ENCODE results near the gene ZRANB1. TPM values are rescaled to one million over a fixed set of nuclear protein-coding genes. Genes with fewer than 3 reads are reported as not detected.

Gene ZRANB1
- total and polyA plus RNA-seq, 8 donors, result 7.0 to 63.7 (median 10.9) TPM

GRCh38 chr10:124975977-124976514, 34.1 kb downstream of the ZRANB1 start:
- peaks cover 6 to 27% (median 17%) of the 10 kb centered on the region in 4 donors for H3K4me1 ChIP-seq
- H3K27ac ChIP-seq, result no peak overlapping the region
- H3K36me3 ChIP-seq, result peaks cover 5 to 56% (median 33%) of the 10 kb centered on the region in 4 donors
- H3K4me3 ChIP-seq, result no peak overlapping the region
- no peaks in the 10 kb centered on the region for H3K27me3 ChIP-seq
- DNase-seq, result no peak
- intact Hi-C loops (cut with DNase I; ENCODE audit: low total_unique reads), result no loop called here
- TF ChIP-seq CTCF (IDR thresholded peaks at IDR 0.05), result no peak
- no peak for TF ChIP-seq POLR2AphosphoS5 (IDR thresholded peaks at IDR 0.05)
- no peak for TF ChIP-seq EP300 (IDR thresholded peaks at IDR 0.05)
- TF ChIP-seq POLR2A (IDR thresholded peaks at IDR 0.05), result no peak
- WGBS, 5 donors, result 78 to 88% (median 83%) methylated on average over 5 of the region's 5 CpGs
- no peaks in the 10 kb centered on the region for H3K9me3 ChIP-seq

GRCh38 chr10:124977161-124977560, 35.2 kb downstream of the ZRANB1 start:
- no peak overlapping the region for H3K27ac ChIP-seq
- H3K4me1 ChIP-seq, result peaks cover 0 to 17% (median 11%) of the 10 kb centered on the region in 4 donors
- no peak for DNase-seq
- WGBS, 5 donors, result 78 to 97% (median 95%) methylated on average over 3 of the region's 3 CpGs
- no peak overlapping the region for H3K4me3 ChIP-seq
- intact Hi-C loops (cut with DNase I; ENCODE audit: low total_unique reads), result no loop called here
- H3K36me3 ChIP-seq, result peaks cover 10 to 61% (median 42%) of the 10 kb centered on the region in 4 donors
- no peak for TF ChIP-seq POLR2A (IDR thresholded peaks at IDR 0.05)
- TF ChIP-seq EP300 (IDR thresholded peaks at IDR 0.05), result no peak
- TF ChIP-seq CTCF (IDR thresholded peaks at IDR 0.05), result no peak
- TF ChIP-seq POLR2AphosphoS5 (IDR thresholded peaks at IDR 0.05), result no peak
- no peaks in the 10 kb centered on the region for H3K27me3 ChIP-seq
- no peaks in the 10 kb centered on the region for H3K9me3 ChIP-seq

- Histone ChIP-seq H3K4me1 (peaks cover 0 to 16% (median 10%) of the 10 kb centered on the region in 4 donors), H3K36me3 (peaks cover 15 to 61% (median 48%) of the 10 kb centered on the region in 4 donors), H3K4me3 (no peak overlapping the region), H3K27ac (no peak overlapping the region), H3K27me3 (no peaks in the 10 kb centered on the region), H3K9me3 (no peaks in the 10 kb centered on the region)
- TF ChIP-seq CTCF (IDR thresholded peaks at IDR 0.05), result no peak
- no peak for TF ChIP-seq EP300 (IDR thresholded peaks at IDR 0.05)
- TF ChIP-seq POLR2A (IDR thresholded peaks at IDR 0.05), result no peak
- 71 to 75% (median 74%) methylated on average over 4 of the region's 4 CpGs for WGBS, 5 donors
- intact Hi-C loops (cut with DNase I; ENCODE audit: low total_unique reads), result no loop called here
- no peak for DNase-seq
Measured at GRCh38 chr10:124977648-124978375, 35.9 kb downstream of the ZRANB1 start.

- Histone ChIP-seq H3K27me3 (no peaks in the 10 kb centered on the region), H3K4me3 (no peak overlapping the region), H3K36me3 (peaks cover 19 to 61% (median 52%) of the 10 kb centered on the region in 4 donors), H3K27ac (no peak overlapping the region), H3K9me3 (no peaks in the 10 kb centered on the region), H3K4me1 (peaks cover 0 to 16% (median 10%) of the 10 kb centered on the region in 4 donors)
- TF ChIP-seq CTCF (IDR thresholded peaks at IDR 0.05) (no peak), POLR2AphosphoS5 (IDR thresholded peaks at IDR 0.05) (no peak), POLR2A (IDR thresholded peaks at IDR 0.05) (no peak), EP300 (IDR thresholded peaks at IDR 0.05) (no peak)
- WGBS, 5 donors, result 80 to 85% (median 83%) methylated on average over 5 of the region's 5 CpGs
- DNase-seq, result no peak
- intact Hi-C loops (cut with DNase I; ENCODE audit: low total_unique reads), result no loop called here
Measured at GRCh38 chr10:124978376-124978725, 36.4 kb downstream of the ZRANB1 start.
